Measurements from ENCODE around the gene C10orf62.

DNA sequence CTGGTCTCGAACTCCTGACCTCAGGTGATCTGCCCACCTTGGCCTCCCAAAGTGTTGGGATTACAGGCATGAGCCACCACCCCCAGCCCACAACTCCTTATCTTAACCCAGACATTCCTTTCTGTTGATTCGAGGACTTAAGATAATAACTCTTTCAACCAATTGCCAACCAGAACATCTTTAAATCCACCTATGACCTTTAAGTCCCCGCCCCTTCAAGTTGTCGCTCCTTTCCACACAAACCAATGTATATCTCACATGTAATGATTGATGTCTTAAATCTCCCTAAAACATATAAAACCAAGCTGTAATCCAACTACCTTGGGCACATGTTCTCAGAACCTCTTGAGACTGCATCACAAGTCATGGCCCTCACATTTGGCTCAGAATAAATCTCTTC, 24.7 kb upstream of the C10orf62 start:
- TF ChIP-seq POLR2AphosphoS5 (IDR thresholded peaks at IDR 0.05; ENCODE audit: low read depth) = no peak
- TF ChIP-seq, protein P1, sequence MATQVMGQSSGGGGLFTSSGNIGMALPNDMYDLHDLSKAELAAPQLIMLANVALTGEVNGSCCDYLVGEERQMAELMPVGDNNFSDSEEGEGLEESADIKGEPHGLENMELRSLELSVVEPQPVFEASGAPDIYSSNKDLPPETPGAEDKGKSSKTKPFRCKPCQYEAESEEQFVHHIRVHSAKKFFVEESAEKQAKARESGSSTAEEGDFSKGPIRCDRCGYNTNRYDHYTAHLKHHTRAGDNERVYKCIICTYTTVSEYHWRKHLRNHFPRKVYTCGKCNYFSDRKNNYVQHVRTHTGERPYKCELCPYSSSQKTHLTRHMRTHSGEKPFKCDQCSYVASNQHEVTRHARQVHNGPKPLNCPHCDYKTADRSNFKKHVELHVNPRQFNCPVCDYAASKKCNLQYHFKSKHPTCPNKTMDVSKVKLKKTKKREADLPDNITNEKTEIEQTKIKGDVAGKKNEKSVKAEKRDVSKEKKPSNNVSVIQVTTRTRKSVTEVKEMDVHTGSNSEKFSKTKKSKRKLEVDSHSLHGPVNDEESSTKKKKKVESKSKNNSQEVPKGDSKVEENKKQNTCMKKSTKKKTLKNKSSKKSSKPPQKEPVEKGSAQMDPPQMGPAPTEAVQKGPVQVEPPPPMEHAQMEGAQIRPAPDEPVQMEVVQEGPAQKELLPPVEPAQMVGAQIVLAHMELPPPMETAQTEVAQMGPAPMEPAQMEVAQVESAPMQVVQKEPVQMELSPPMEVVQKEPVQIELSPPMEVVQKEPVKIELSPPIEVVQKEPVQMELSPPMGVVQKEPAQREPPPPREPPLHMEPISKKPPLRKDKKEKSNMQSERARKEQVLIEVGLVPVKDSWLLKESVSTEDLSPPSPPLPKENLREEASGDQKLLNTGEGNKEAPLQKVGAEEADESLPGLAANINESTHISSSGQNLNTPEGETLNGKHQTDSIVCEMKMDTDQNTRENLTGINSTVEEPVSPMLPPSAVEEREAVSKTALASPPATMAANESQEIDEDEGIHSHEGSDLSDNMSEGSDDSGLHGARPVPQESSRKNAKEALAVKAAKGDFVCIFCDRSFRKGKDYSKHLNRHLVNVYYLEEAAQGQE (IDR thresholded peaks at IDR 0.05; ENCODE audit: unreplicated experiment) = no peak
- no peak for TF ChIP-seq JUNB (IDR thresholded peaks at IDR 0.05; ENCODE audit: unreplicated experiment)
- no peak for TF ChIP-seq ZNF331 (CRISPR knock-in tag; IDR thresholded peaks at IDR 0.05; ENCODE audit: low read depth)
- TF ChIP-seq, protein P2, sequence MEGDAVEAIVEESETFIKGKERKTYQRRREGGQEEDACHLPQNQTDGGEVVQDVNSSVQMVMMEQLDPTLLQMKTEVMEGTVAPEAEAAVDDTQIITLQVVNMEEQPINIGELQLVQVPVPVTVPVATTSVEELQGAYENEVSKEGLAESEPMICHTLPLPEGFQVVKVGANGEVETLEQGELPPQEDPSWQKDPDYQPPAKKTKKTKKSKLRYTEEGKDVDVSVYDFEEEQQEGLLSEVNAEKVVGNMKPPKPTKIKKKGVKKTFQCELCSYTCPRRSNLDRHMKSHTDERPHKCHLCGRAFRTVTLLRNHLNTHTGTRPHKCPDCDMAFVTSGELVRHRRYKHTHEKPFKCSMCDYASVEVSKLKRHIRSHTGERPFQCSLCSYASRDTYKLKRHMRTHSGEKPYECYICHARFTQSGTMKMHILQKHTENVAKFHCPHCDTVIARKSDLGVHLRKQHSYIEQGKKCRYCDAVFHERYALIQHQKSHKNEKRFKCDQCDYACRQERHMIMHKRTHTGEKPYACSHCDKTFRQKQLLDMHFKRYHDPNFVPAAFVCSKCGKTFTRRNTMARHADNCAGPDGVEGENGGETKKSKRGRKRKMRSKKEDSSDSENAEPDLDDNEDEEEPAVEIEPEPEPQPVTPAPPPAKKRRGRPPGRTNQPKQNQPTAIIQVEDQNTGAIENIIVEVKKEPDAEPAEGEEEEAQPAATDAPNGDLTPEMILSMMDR (conservative IDR thresholded peaks at IDR 0.05; ENCODE audit: low read depth in 2 of 2) = no peak
- TF ChIP-seq CREB1 (CRISPR knock-in tag; IDR thresholded peaks at IDR 0.05; ENCODE audit: low read depth) = no peak
- no peak for TF ChIP-seq EZH2 (IDR thresholded peaks at IDR 0.05; ENCODE audit: low read depth, unreplicated experiment)
- no peak for TF ChIP-seq EZH2phosphoT487 (IDR thresholded peaks at IDR 0.05; ENCODE audit: unreplicated experiment)
- TF ChIP-seq STAT1 (IDR thresholded peaks at IDR 0.05; ENCODE audit: unreplicated experiment) = no peak
- TF ChIP-seq, protein P3, sequence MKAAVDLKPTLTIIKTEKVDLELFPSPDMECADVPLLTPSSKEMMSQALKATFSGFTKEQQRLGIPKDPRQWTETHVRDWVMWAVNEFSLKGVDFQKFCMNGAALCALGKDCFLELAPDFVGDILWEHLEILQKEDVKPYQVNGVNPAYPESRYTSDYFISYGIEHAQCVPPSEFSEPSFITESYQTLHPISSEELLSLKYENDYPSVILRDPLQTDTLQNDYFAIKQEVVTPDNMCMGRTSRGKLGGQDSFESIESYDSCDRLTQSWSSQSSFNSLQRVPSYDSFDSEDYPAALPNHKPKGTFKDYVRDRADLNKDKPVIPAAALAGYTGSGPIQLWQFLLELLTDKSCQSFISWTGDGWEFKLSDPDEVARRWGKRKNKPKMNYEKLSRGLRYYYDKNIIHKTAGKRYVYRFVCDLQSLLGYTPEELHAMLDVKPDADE (IDR thresholded peaks at IDR 0.05) = no peak
